ENCODE data around the gene GJD2.

The GJD2 gene

GRCh38 chr15:34721802-34722438, 32.9 kb downstream of the GJD2 start:
- DNase-seq, result peak; percentile 37

GRCh38 chr15:34721157-34721801, 33.5 kb downstream of the GJD2 start:
- no peak for DNase-seq

GRCh38 chr15:34719695-34720094, 35.1 kb downstream of the GJD2 start:
- DNase-seq, result no peak

GRCh38 chr15:34718681-34719665, 35.8 kb downstream of the GJD2 start:
- DNase-seq, result peak; percentile 10

GRCh38 chr15:34717729-34718128, 37.1 kb downstream of the GJD2 start:
- DNase-seq, result no peak

DNA sequence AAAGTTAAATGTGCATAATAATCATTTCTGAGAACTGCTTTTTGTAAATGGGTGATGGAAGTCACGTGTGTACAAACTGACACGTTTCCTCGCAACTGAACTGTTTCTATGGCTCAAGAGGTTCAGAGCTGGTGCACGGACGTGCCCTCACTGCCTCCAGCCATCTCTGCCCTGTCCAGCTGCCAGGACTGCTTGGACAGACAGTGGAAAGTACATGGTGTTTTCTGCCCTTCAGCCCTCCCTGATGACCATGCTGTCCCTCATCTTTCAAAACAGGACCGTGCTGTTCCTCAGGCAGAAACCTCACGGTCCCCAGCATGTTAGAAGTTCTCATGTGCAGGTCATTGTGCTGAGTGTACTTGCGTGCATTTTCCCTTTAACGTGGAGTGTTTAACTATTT, 38.7 kb downstream of the GJD2 start:
- DNase-seq, result no peak

DNA sequence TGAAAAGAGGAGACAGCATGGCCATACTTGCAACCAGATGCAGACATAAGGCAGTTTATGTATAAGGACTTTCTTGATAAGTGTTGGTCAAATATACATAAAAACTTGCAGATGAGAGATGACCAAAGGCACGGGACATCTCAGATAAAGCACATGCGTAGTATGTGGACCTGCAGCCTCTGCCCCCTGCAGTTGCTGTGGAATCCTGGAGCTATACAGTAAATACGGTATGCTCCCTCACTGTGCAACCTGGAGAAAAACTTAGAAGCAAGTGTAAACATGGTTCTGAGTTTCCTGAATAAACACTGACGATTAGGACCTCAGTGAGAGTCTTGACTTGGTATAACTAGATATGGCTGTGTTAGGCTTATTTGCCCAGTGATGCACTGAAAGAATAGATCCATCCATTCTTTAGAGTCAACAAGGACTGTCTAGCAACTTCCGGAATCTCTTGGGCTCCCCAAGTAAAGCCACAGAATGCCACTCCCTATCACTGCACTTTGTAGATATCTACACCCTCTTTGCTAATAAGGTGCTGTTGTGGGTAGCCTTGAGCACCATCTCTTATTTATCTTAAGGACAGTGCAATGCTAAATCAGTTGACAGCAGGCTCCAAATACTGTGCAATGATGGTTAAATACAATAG, 40.2 kb downstream of the GJD2 start:
- no peak for DNase-seq

GRCh38 chr15:34713635-34714034, 41.2 kb downstream of the GJD2 start:
- no peak for DNase-seq

DNA sequence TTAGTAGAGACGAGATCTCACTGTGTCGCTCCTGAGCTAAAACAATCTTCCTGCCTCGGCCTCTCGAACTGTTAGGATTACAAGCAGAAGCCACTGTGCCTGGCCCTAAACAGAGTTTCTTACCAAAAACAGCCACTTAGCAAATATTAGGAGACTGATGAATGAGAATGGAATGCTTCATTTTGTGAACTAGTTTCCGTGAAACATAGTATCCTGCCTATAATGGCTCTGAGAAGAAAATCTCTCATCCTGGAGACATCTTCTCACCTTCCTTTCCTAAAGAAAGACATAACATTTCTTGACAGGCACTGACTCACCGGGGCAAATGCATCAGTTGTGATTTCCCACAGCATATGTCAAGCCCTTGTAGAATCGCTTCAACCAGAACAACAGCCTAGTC, 44.9 kb downstream of the GJD2 start:
- DNase-seq, result no peak

GRCh38 chr15:34708422-34708821, 46.4 kb downstream of the GJD2 start:
- peak; percentile 56 for DNase-seq

- no peak for DNase-seq
Observed at GRCh38 chr15:34701536-34701935, 53.3 kb downstream of the GJD2 start.
